Stomach (tissue), 4 donors: Measurements from ENCODE around the gene TBC1D2.

Source experiments
- CTCF ChIP-seq, 7 experiments: fragments of 450-650 bp in 4 of 7; fragments of 200-600 bp in 3 of 7; sonication (generic) in 3 of 7; IDR thresholded peaks; one replicate each; pipeline ENCODE4 v1.5.1; 2016 to 2019; ENCODE audit warnings: antibody characterized with exemption in 7 of 7, control low read depth in 2 of 7, mild to moderate bottlenecking in 1 of 7
- EP300 ChIP-seq: sonication (generic); formaldehyde crosslinking; IDR thresholded peaks from one replicate; pipeline ENCODE4 v1.6.1; 2017; ENCODE audit warnings: antibody characterized with exemption
- POLR2A ChIP-seq, 4 donors: fragments of 450-650 bp; IDR thresholded peaks; one replicate each; pipeline ENCODE4 v1.6.1; 2016; ENCODE audit warnings: antibody characterized with exemption in 4 of 4, control low read depth in 2 of 4, mild to moderate bottlenecking in 1 of 4, moderate library complexity in 1 of 4
- POLR2AphosphoS5 ChIP-seq, 3 donors: sonication (generic); formaldehyde crosslinking; IDR thresholded peaks; one replicate each; pipeline ENCODE4 v1.6.1; 2016; ENCODE audit warnings: antibody characterized with exemption in 3 of 3

- TF ChIP-seq CTCF (IDR thresholded peaks at IDR 0.05) (no peak), POLR2AphosphoS5 (IDR thresholded peaks at IDR 0.05) (no peak), POLR2A (IDR thresholded peaks at IDR 0.05) (no peak), EP300 (no peak)
Measured at GRCh38 chr9:98189412-98189811, 66.0 kb downstream of the TBC1D2 start.
